G401 (cell line): ENCODE data around the gene PTPRK. TPM values are rescaled to one million over a fixed set of nuclear protein-coding genes. Genes with fewer than 3 reads are reported as not detected.

Experiments used
- DNase-seq: peaks from one replicate; pipeline ENCODE4 v3.0.0-alpha.2; 2015; ENCODE audit warnings: low spot score
- in situ Hi-C: cut with HindIII; loops from 2 replicates; pipeline ENCODE4 v1.10.0; 2016; ENCODE audit warnings: low sequenced_read_pairs, mixed read lengths
- total RNA-seq: library from RNA; depleted of rRNA; stranded (reverse); fragments of >200 nt; shearing (Covaris generic); gene quantifications from 2 replicates; pipeline ENCODE4 v1.2.3, GENCODE V29; 2014

The PTPRK gene
- total RNA-seq, 1 experiment from 2014 or later: not detected

- no peak for DNase-seq
- in situ Hi-C loops: no loop called here
These were observed 441.4 kb downstream of the PTPRK start for GRCh38 chr6:128079021-128079420.

GRCh38 chr6:128078276-128078675, 442.1 kb downstream of the PTPRK start:
- in situ Hi-C loops: no loop called here
- no peak for DNase-seq

- no peak for DNase-seq
- in situ Hi-C loops: no loop called here
These were observed 443.6 kb downstream of the PTPRK start for GRCh38 chr6:128076843-128077242.

- in situ Hi-C loops: no loop called here
- DNase-seq: no peak
These were observed 445.8 kb downstream of the PTPRK start for GRCh38 chr6:128074567-128074966.

- DNase-seq: no peak
- in situ Hi-C loops: no loop called here
These were observed 447.0 kb downstream of the PTPRK start for GRCh38 chr6:128073389-128073788.

GRCh38 chr6:128071212-128071611, 449.2 kb downstream of the PTPRK start:
- in situ Hi-C loops: no loop called here
- DNase-seq: no peak

- no peak for DNase-seq
- in situ Hi-C loops: no loop called here
These were observed 450.0 kb downstream of the PTPRK start for GRCh38 chr6:128070406-128070805.

- in situ Hi-C loops: no loop called here
- no peak for DNase-seq
These were observed 451.2 kb downstream of the PTPRK start for GRCh38 chr6:128069188-128069587.

GRCh38 chr6:128068119-128068479, 452.3 kb downstream of the PTPRK start:
- in situ Hi-C loops: no loop called here
- peak; percentile 45 for DNase-seq

- no peak for DNase-seq
- in situ Hi-C loops: no loop called here
These were observed 452.8 kb downstream of the PTPRK start for GRCh38 chr6:128067446-128068118.

GRCh38 chr6:128065072-128065471, 455.3 kb downstream of the PTPRK start:
- in situ Hi-C loops: no loop called here
- DNase-seq: no peak

GRCh38 chr6:128064540-128064895, 455.9 kb downstream of the PTPRK start:
- in situ Hi-C loops: no loop called here
- DNase-seq: no peak

- in situ Hi-C loops: no loop called here
- DNase-seq: no peak
These were observed 456.4 kb downstream of the PTPRK start for GRCh38 chr6:128063850-128064539.

GRCh38 chr6:128062882-128063603, 457.4 kb downstream of the PTPRK start:
- in situ Hi-C loops: no loop called here
- DNase-seq: no peak

- in situ Hi-C loops: no loop called here
- no peak for DNase-seq
These were observed 462.5 kb downstream of the PTPRK start for GRCh38 chr6:128057946-128058345.

GRCh38 chr6:128057541-128057940, 462.9 kb downstream of the PTPRK start:
- no peak for DNase-seq
- in situ Hi-C loops: no loop called here

- DNase-seq: no peak
These were observed 467.3 kb downstream of the PTPRK start for GRCh38 chr6:128053109-128053508.

GRCh38 chr6:128047989-128048388, 472.4 kb downstream of the PTPRK start:
- in situ Hi-C loops: no loop called here

More at GRCh38 chr6:128053109-128053508, 467.3 kb downstream of the PTPRK start:
- in situ Hi-C loops: no loop called here

GRCh38 chr6:128046033-128046432, 474.4 kb downstream of the PTPRK start:
- in situ Hi-C loops: no loop called here
- no peak for DNase-seq

More at GRCh38 chr6:128047989-128048388, 472.4 kb downstream of the PTPRK start:
- DNase-seq: no peak

- in situ Hi-C loops: no loop called here
- DNase-seq: no peak
These were observed 480.9 kb downstream of the PTPRK start for GRCh38 chr6:128039543-128039942.
